A549 (cell line): Measurements from ENCODE around the gene AUTS2. TPM values are rescaled to one million over a fixed set of nuclear protein-coding genes. Genes with fewer than 3 reads are reported as not detected.

Experiments
- ATAC-seq, 2 experiments: fragments of 200-7000 bp in 1 of 2; fragments of >200 bp in 1 of 2; cut with Nextera tagmentation in 1 of 2; cut with Tn5 transposase in 1 of 2; 3 replicates each; pipeline versions ENCODE4 v1.8.0 to v1.9.1; 2018 to 2020; ENCODE audit warnings: mild to moderate bottlenecking in 1 of 2, moderate library complexity in 1 of 2
- CTCF ChIA-PET: fragments of 300-600 bp; sonication (Branson Sonifier 250); formaldehyde crosslinking; extraction: SDS; loops from one replicate; lab custom pipeline; 2021; ENCODE audit warnings: antibody characterized with exemption, inconsistent platforms; lab: Yijun Ruan, JAX
- POLR2A ChIA-PET: fragments of 350-600 bp; formaldehyde crosslinking; extraction: SDS; loops from one replicate; lab custom pipeline; 2021; ENCODE audit warnings: antibody characterized with exemption, inconsistent platforms; lab: Yijun Ruan, JAX
- DNase-seq, 2 experiments: peaks; one replicate each; pipeline versions ENCODE4 v3.0.0 to v3.0.0-alpha.2; 2011 to 2016; ENCODE audit warnings: low read depth in 1 of 2, low spot score in 1 of 2
- FAIRE-seq: peaks from 2 replicates; lab custom pipeline; 2011; peaks lifted over from hg19 to GRCh38; lab: Jason Lieb, UNC
- H3K27ac ChIP-seq, 2 experiments: fragments of >200 bp; sonication (Bioruptor Twin); formaldehyde crosslinking; 3 replicates each; pipeline ENCODE4 v1.5.1; 2016 to 2017
- H3K4me1 ChIP-seq: fragments of >200 bp; sonication (Bioruptor Twin); formaldehyde crosslinking; 3 replicates; pipeline ENCODE4 v1.6.1; 2016
- H3K4me2 ChIP-seq: fragments of >200 bp; sonication (Bioruptor Twin); formaldehyde crosslinking; 3 replicates; pipeline ENCODE4 v1.6.1; 2016
- H3K4me3 ChIP-seq: fragments of >200 bp; sonication (Bioruptor Twin); formaldehyde crosslinking; 3 replicates; pipeline ENCODE4 v1.5.1; 2016
- H3K9me3 ChIP-seq: fragments of >200 bp; sonication (Bioruptor Twin); formaldehyde crosslinking; 3 replicates; pipeline ENCODE4 v1.6.1; 2016
- CEBPB ChIP-seq, 2 experiments: fragments of >200 bp in 1 of 2; sonication (Bioruptor Twin) in 1 of 2; formaldehyde crosslinking in 1 of 2; IDR thresholded peaks; 2 replicates each; pipeline ENCODE4 v1.6.1; 2012 to 2016
- CHD2 ChIP-seq: fragments of 150-350 bp; IDR thresholded peaks from 2 replicates; pipeline ENCODE4 v1.6.1; 2014; ENCODE audit warnings: low read length; ENCODE audit not compliant: partially characterized antibody
- EHF ChIP-seq: fragments of 250-450 bp; sonication (Bioruptor Pico); IDR thresholded peaks from 2 replicates; pipeline ENCODE4 v1.5.0; 2020; ENCODE audit warnings: mild to moderate bottlenecking
- GATA3 ChIP-seq: IDR thresholded peaks from 2 replicates; pipeline ENCODE4 v1.6.1; 2012; ENCODE audit warnings: borderline replicate concordance
- KDM1A ChIP-seq: fragments of 200-600 bp; sonication (generic); IDR thresholded peaks from 2 replicates; pipeline ENCODE4 v1.6.1; 2016; ENCODE audit warnings: low read depth, mild to moderate bottlenecking
- KDM5A ChIP-seq: fragments of 200-600 bp; sonication (generic); IDR thresholded peaks from 2 replicates; pipeline ENCODE4 v1.6.1; 2016; ENCODE audit warnings: antibody characterized with exemption, mild to moderate bottlenecking
- MYC ChIP-seq: IDR thresholded peaks from 2 replicates; pipeline ENCODE4 v1.6.1; 2012; ENCODE audit warnings: mild to moderate bottlenecking, inconsistent platforms, low read length, improper control_type of control experiment, borderline replicate concordance
- NFE2L2 ChIP-seq: fragments of 150-350 bp; conservative IDR thresholded peaks from 2 replicates; pipeline ENCODE4 v1.6.1; 2014; ENCODE audit warnings: low read length
- NPAS2 ChIP-seq: fragments of 250-450 bp; sonication (Bioruptor Pico); IDR thresholded peaks from 2 replicates; pipeline ENCODE4 v1.8.0; 2022; ENCODE audit warnings: mild to moderate bottlenecking, moderate library complexity, borderline replicate concordance
- RARB ChIP-seq: fragments of 250-450 bp; sonication (Bioruptor Pico); IDR thresholded peaks from 2 replicates; pipeline ENCODE4 v1.8.0; 2021; ENCODE audit warnings: mild to moderate bottlenecking, moderate library complexity
- RCOR1 ChIP-seq: fragments of 150-350 bp; IDR thresholded peaks from 2 replicates; pipeline ENCODE4 v1.6.1; 2014; ENCODE audit warnings: antibody characterized with exemption, low read length, low read depth
- SREBF2 ChIP-seq: fragments of 450-650 bp; IDR thresholded peaks from 2 replicates; pipeline ENCODE4 v1.6.1; 2014; ENCODE audit warnings: mild to moderate bottlenecking, moderate library complexity
- ZC3H11A ChIP-seq: fragments of 450-650 bp; IDR thresholded peaks from 2 replicates; pipeline ENCODE4 v1.6.1; 2014; ENCODE audit warnings: antibody characterized with exemption, mild to moderate bottlenecking
- WGBS: methylation state at CpG from one replicate; pipeline ENCODE4 v1.1.6; 2017; ENCODE audit errors: missing lambda C conversion rate; 5-methylcytosine and 5-hydroxymethylcytosine counted together
- polyA plus RNA-seq, 4 experiments: library from polyadenylated mRNA; depleted of rRNA in 3 of 4; stranded (reverse); fragments of >200 nt; fragmentation: RNase III in 1 of 4; extraction: RNeasy Plus Mini Kit Qiagen cat#74134 plus additional on column Dnase treatment in 1 of 4; gene quantifications; 2 replicates in 3 of 4; 3 replicates in 1 of 4; pipeline ENCODE4 v1.2.3, GENCODE V29; 2011 to 2017
- TF ChIP-seq, protein P1 (sequence below): fragments of >200 bp; sonication (Bioruptor Twin); formaldehyde crosslinking; IDR thresholded peaks from 2 replicates; pipeline ENCODE4 v1.6.1; 2016
- TF ChIP-seq, protein P2 (sequence below): fragments of 250-450 bp; sonication (Bioruptor Pico); IDR thresholded peaks from 2 replicates; pipeline ENCODE4 v1.5.0; 2021; ENCODE audit warnings: mild to moderate bottlenecking, moderate library complexity, borderline replicate concordance
- TF ChIP-seq, protein P3 (sequence below): IDR thresholded peaks from 2 replicates; pipeline ENCODE4 v1.6.1; 2012
- TF ChIP-seq, protein P4 (sequence below): IDR thresholded peaks from 2 replicates; pipeline ENCODE4 v1.6.1; 2012
- TF ChIP-seq, protein P5 (sequence below): fragments of 200-600 bp; sonication (generic); IDR thresholded peaks from 2 replicates; pipeline ENCODE4 v1.6.1; 2016; ENCODE audit warnings: antibody characterized with exemption, mild to moderate bottlenecking, moderate library complexity

Gene AUTS2
- polyA plus RNA-seq, 2 of the 4 experiments (the other 2 are of a cell fraction), result 1.6 to 3.6 TPM

DNA sequence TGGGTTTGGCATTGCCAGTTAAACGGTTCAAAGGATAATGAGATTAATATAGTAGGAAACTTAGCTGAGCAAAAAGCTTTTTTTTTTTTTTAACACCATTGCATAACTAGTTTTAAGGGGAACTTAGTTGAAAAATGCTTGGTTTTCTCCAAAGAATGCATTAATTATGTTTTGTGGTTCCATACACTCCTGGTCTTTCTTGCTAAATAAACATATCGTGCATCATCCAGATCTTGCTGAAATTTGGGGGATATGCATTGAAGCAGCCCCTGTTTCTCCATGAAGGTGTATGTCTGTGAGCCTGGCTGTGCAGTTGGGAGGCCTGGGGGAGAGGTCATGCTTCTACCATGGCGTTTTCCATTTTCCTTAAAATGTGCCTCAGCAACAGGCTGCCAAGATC lies 975.4 kb downstream of the AUTS2 start:
- peaks cover 27% of the 10 kb centered on the region for H3K4me1 ChIP-seq
- TF ChIP-seq NFE2L2 (no peak), CHD2 (no peak), KDM5A (no peak), SREBF2 (no peak), CEBPB (IDR thresholded peaks at IDR 0.05) (no peak), KDM1A (no peak), EHF (CRISPR knock-in tag) (no peak), ZC3H11A (no peak), NPAS2 (no peak), MYC (no peak), GATA3 (no peak)
- TF ChIP-seq, protein P1, sequence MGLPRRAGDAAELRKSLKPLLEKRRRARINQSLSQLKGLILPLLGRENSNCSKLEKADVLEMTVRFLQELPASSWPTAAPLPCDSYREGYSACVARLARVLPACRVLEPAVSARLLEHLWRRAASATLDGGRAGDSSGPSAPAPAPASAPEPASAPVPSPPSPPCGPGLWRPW, result no peak
- TF ChIP-seq, protein P2, sequence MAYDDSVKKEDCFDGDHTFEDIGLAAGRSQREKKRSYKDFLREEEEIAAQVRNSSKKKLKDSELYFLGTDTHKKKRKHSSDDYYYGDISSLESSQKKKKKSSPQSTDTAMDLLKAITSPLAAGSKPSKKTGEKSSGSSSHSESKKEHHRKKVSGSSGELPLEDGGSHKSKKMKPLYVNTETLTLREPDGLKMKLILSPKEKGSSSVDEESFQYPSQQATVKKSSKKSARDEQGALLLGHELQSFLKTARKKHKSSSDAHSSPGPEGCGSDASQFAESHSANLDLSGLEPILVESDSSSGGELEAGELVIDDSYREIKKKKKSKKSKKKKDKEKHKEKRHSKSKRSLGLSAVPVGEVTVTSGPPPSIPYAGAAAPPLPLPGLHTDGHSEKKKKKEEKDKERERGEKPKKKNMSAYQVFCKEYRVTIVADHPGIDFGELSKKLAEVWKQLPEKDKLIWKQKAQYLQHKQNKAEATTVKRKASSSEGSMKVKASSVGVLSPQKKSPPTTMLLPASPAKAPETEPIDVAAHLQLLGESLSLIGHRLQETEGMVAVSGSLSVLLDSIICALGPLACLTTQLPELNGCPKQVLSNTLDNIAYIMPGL, result no peak
- TF ChIP-seq, protein P3, sequence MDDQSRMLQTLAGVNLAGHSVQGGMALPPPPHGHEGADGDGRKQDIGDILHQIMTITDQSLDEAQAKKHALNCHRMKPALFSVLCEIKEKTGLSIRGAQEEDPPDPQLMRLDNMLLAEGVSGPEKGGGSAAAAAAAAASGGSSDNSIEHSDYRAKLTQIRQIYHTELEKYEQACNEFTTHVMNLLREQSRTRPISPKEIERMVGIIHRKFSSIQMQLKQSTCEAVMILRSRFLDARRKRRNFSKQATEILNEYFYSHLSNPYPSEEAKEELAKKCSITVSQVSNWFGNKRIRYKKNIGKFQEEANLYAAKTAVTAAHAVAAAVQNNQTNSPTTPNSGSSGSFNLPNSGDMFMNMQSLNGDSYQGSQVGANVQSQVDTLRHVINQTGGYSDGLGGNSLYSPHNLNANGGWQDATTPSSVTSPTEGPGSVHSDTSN, result no peak
- TF ChIP-seq, protein P4, sequence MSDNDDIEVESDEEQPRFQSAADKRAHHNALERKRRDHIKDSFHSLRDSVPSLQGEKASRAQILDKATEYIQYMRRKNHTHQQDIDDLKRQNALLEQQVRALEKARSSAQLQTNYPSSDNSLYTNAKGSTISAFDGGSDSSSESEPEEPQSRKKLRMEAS, result no peak
- H3K4me3 ChIP-seq, result no peak overlapping the region
- ChIA-PET POLR2A (no interaction called here), CTCF (no interaction called here)
- WGBS, result 28% methylated on average over 3 of the region's 3 CpGs
- ATAC-seq (no peak), FAIRE-seq (no peak), DNase-seq (no peak)
- H3K4me2 ChIP-seq, result no peak overlapping the region
- H3K27ac ChIP-seq, result no peak overlapping the region
- H3K9me3 ChIP-seq, result no peaks in the 10 kb centered on the region

DNA sequence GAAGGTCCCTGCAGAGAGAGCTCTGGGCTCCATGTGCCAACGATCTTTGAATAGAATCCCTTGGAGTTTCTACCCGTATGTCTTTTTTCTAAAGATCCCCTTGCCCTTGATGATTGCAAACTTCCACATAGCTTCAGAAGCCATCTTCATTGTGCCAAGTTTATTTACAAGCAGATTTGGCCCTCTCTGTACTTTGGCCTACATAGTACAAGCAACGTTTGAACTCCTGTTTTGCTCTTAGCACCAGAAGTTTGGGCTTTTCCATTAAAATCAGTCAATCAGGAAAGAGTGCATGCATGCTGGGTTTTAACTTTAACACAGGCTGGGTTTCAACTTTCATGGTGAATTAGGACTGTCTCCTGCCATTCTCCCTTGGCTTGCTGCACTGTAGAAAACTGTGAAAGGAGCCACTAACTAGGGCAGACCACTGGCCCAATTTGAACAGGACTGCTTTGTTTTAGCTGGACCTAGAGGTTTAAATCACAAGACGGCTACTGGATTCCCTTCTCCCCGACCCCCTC lies 976.1 kb downstream of the AUTS2 start:
- TF ChIP-seq, protein P1, result no peak
- no peak for TF ChIP-seq RARB
- TF ChIP-seq EHF (CRISPR knock-in tag), result no peak
- no peak for TF ChIP-seq RCOR1
- TF ChIP-seq, protein P5, sequence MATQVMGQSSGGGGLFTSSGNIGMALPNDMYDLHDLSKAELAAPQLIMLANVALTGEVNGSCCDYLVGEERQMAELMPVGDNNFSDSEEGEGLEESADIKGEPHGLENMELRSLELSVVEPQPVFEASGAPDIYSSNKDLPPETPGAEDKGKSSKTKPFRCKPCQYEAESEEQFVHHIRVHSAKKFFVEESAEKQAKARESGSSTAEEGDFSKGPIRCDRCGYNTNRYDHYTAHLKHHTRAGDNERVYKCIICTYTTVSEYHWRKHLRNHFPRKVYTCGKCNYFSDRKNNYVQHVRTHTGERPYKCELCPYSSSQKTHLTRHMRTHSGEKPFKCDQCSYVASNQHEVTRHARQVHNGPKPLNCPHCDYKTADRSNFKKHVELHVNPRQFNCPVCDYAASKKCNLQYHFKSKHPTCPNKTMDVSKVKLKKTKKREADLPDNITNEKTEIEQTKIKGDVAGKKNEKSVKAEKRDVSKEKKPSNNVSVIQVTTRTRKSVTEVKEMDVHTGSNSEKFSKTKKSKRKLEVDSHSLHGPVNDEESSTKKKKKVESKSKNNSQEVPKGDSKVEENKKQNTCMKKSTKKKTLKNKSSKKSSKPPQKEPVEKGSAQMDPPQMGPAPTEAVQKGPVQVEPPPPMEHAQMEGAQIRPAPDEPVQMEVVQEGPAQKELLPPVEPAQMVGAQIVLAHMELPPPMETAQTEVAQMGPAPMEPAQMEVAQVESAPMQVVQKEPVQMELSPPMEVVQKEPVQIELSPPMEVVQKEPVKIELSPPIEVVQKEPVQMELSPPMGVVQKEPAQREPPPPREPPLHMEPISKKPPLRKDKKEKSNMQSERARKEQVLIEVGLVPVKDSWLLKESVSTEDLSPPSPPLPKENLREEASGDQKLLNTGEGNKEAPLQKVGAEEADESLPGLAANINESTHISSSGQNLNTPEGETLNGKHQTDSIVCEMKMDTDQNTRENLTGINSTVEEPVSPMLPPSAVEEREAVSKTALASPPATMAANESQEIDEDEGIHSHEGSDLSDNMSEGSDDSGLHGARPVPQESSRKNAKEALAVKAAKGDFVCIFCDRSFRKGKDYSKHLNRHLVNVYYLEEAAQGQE, result no peak
- DNase-seq (no peak), ATAC-seq (no peak), FAIRE-seq (no peak)
- no peak overlapping the region for H3K27ac ChIP-seq
- H3K4me3 ChIP-seq, result no peak overlapping the region
- POLR2A ChIA-PET, result no interaction called here
- CTCF ChIA-PET, result no interaction called here
- H3K4me2 ChIP-seq, result no peak overlapping the region
- 25% methylated on average over 5 of the region's 5 CpGs for WGBS
- no peaks in the 10 kb centered on the region for H3K9me3 ChIP-seq
- H3K4me1 ChIP-seq, result peaks cover 27% of the 10 kb centered on the region
